HCT116 (cell line): ENCODE measurements around the gene PHF20. TPM values are rescaled to one million over a fixed set of nuclear protein-coding genes. Genes with fewer than 3 reads are reported as not detected.

Experiments used
- ATAC-seq: fragments of 200-7000 bp; cut with Tn5 transposase; 2 replicates; pipeline ENCODE4 v1.9.1; 2020; ENCODE audit warnings: mild to moderate bottlenecking, moderate library complexity
- BruUV-seq: library from RNA; stranded (reverse); fragments of 400-500 nt; replicated peaks from 2 replicates; lab custom pipeline; 2021; lab: Mats Ljungman, UMichigan
- CTCF ChIA-PET: fragments of 300-600 bp; sonication (Branson Sonifier 250); formaldehyde crosslinking; loops from one replicate; lab custom pipeline; 2021; ENCODE audit warnings: antibody characterized with exemption; lab: Charles Lee
- POLR2A ChIA-PET: fragments of 300-600, 350-600 bp; sonication (Branson Sonifier 250); formaldehyde crosslinking; loops from one replicate; lab custom pipeline; 2021; ENCODE audit warnings: antibody characterized with exemption; lab: Charles Lee
- RAD21 ChIA-PET, 2 experiments: fragments of 300-600 bp; sonication (Branson Sonifier 250); formaldehyde crosslinking; loops; one replicate each; lab custom pipeline; 2023; ENCODE audit warnings: low total read pairs in 2 of 2; ENCODE audit not compliant: uncharacterized antibody in 2 of 2, unreplicated experiment in 2 of 2, low non-redundant PET in 1 of 2; lab: Charles Lee
- DNase-seq: peaks from one replicate; pipeline ENCODE4 v3.0.0-alpha.2; 2010; ENCODE audit warnings: low read depth, low spot score
- H2AFZ ChIP-seq: fragments of 200-600 bp; shearing (Covaris generic), sonication (generic); 2 replicates; pipeline ENCODE4 v1.6.1; 2017; ENCODE audit warnings: low read depth, mixed run types, mixed read lengths, antibody characterized with exemption, low read length; ENCODE audit not compliant: poor library complexity, severe bottlenecking
- H3K27ac ChIP-seq: 2 replicates; pipeline ENCODE4 v1.5.1; 2012; ENCODE audit warnings: low read depth, low read length
- H3K27me3 ChIP-seq: fragments of 200-600 bp; sonication (generic); 2 replicates; pipeline ENCODE4 v1.6.1; 2016; ENCODE audit warnings: mixed run types, low read length, mixed read lengths; ENCODE audit not compliant: insufficient read depth
- H3K36me3 ChIP-seq, 2 experiments: fragments of 200-500 bp in 1 of 2; fragments of 200-600 bp in 1 of 2; sonication (Bioruptor generic) in 1 of 2; sonication (generic) in 1 of 2; 2 replicates each; pipeline versions ENCODE4 v1.5.1 to v1.6.1; 2014 to 2016; ENCODE audit warnings: low read length in 2 of 2, inconsistent platforms in 1 of 2, mixed read lengths in 1 of 2, mixed run types in 1 of 2; ENCODE audit not compliant: insufficient read depth in 2 of 2, control insufficient read depth in 1 of 2
- H3K4me1 ChIP-seq, 2 experiments: fragments of 200-600 bp in 1 of 2; sonication (generic) in 1 of 2; 2 replicates each; pipeline versions ENCODE4 v1.5.1 to v1.6.1; 2012 to 2017; ENCODE audit warnings: low read length in 2 of 2, inconsistent platforms in 1 of 2, mild to moderate bottlenecking in 1 of 2, mixed read lengths in 1 of 2, mixed run types in 1 of 2, moderate library complexity in 1 of 2; ENCODE audit not compliant: insufficient read depth in 2 of 2, control insufficient read depth in 1 of 2
- H3K4me2 ChIP-seq: fragments of 200-600 bp; sonication (generic); 2 replicates; pipeline ENCODE4 v1.6.1; 2017; ENCODE audit warnings: mixed run types, low read length, mixed read lengths
- H3K4me3 ChIP-seq, 2 experiments: fragments of 200-600 bp in 1 of 2; sonication (generic) in 1 of 2; replicated peaks in 1 of 2; 2 replicates each; pipeline ENCODE4 v1.5.1; 2011 to 2016; ENCODE audit warnings: low read length in 2 of 2, control low read depth in 1 of 2, low read depth in 1 of 2, mild to moderate bottlenecking in 1 of 2, mixed read lengths in 1 of 2, mixed run types in 1 of 2
- H3K79me2 ChIP-seq: fragments of 200-600 bp; sonication (generic); 2 replicates; pipeline ENCODE4 v1.6.1; 2017; ENCODE audit warnings: mild to moderate bottlenecking, mixed run types, low read length, moderate library complexity, mixed read lengths; ENCODE audit not compliant: insufficient read depth
- H3K9ac ChIP-seq: fragments of 200-600 bp; sonication (generic); 2 replicates; pipeline ENCODE4 v1.6.1; 2016; ENCODE audit warnings: low read length, mixed read lengths
- H3K9me2 ChIP-seq: fragments of 200-600 bp; sonication (generic), shearing (Covaris generic); 2 replicates; pipeline ENCODE4 v1.6.1; 2017; ENCODE audit warnings: mixed run types, mild to moderate bottlenecking, moderate library complexity; ENCODE audit not compliant: insufficient read depth
- H3K9me3 ChIP-seq, 2 experiments: fragments of 200-500 bp in 1 of 2; fragments of 200-600 bp in 1 of 2; sonication (Bioruptor generic) in 1 of 2; sonication (generic) in 1 of 2; 2 replicates each; pipeline ENCODE4 v1.6.1; 2014 to 2017; ENCODE audit warnings: low read length in 2 of 2, mixed read lengths in 2 of 2, inconsistent platforms in 1 of 2, low read depth in 1 of 2, mild to moderate bottlenecking in 1 of 2, mixed run types in 1 of 2, moderate library complexity in 1 of 2; ENCODE audit not compliant: control insufficient read depth in 1 of 2, insufficient read depth in 1 of 2
- H4K20me1 ChIP-seq: fragments of 200-600 bp; sonication (generic), shearing (Covaris generic); 2 replicates; pipeline ENCODE4 v1.6.1; 2017; ENCODE audit warnings: mixed run types, mild to moderate bottlenecking, moderate library complexity; ENCODE audit not compliant: insufficient read depth
- ELF1 ChIP-seq: IDR thresholded peaks from 2 replicates; pipeline ENCODE4 v1.6.1; 2012; ENCODE audit warnings: low read depth, borderline replicate concordance
- EZH2 ChIP-seq: fragments of 200-600 bp; sonication (generic); IDR thresholded peaks from 2 replicates; pipeline ENCODE4 v1.6.1; 2017; ENCODE audit warnings: antibody characterized with exemption, mixed run types
- JUND ChIP-seq: IDR thresholded peaks from 2 replicates; pipeline ENCODE4 v1.6.1; 2012
- POLR2A ChIP-seq: IDR thresholded peaks from 2 replicates; pipeline ENCODE4 v1.7.0; 2011; ENCODE audit warnings: borderline replicate concordance; ENCODE audit not compliant: insufficient read depth, insufficient read length; ENCODE audit errors: extremely low read depth
- RAD21 ChIP-seq: IDR thresholded peaks from 2 replicates; pipeline ENCODE4 v1.6.1; 2012; ENCODE audit warnings: low read depth, mild to moderate bottlenecking
- SRF ChIP-seq: IDR thresholded peaks from 2 replicates; pipeline ENCODE4 v1.6.1; 2012; ENCODE audit warnings: low read depth
- ZNF274 ChIP-seq: fragments of 200-500 bp; sonication (Bioruptor generic); IDR thresholded peaks from 2 replicates; pipeline ENCODE4 v1.6.1; 2014; ENCODE audit warnings: mild to moderate bottlenecking, low read depth, low read length, inconsistent platforms
- intact Hi-C: fragments of 100-400 bp; cut with micrococcal nuclease; formaldehyde crosslinking; loops from 2 replicates; pipeline ENCODE4 v1.10.0; 2022
- total RNA-seq: library from RNA; stranded (reverse); gene quantifications from one replicate; pipeline ENCODE4 v1.2.1, GENCODE V29; 2021; ENCODE audit not compliant: unreplicated experiment
- TF ChIP-seq, protein P1 (sequence below), 3 experiments: fragments of 200-600 bp in 1 of 3; sonication (generic) in 1 of 3; IDR thresholded peaks in 2 of 3; conservative IDR thresholded peaks in 1 of 3; 2 replicates each; pipeline ENCODE4 v1.5.1; 2012 to 2017; ENCODE audit warnings: low read depth in 2 of 3, low read length in 2 of 3, antibody characterized with exemption in 1 of 3, borderline replicate concordance in 1 of 3, control low read depth in 1 of 3, mild to moderate bottlenecking in 1 of 3, mixed read lengths in 1 of 3, mixed run types in 1 of 3, moderate library complexity in 1 of 3; ENCODE audit not compliant: insufficient read depth in 1 of 3
- TF ChIP-seq, protein P2 (sequence below): IDR thresholded peaks from 2 replicates; pipeline ENCODE4 v1.6.1; 2011; ENCODE audit warnings: mild to moderate bottlenecking, low read length, moderate library complexity; ENCODE audit not compliant: insufficient replicate concordance; ENCODE audit errors: extremely low read depth

Gene PHF20
- total RNA-seq, 1 experiment from 2014 or later: 40.8 TPM

DNA sequence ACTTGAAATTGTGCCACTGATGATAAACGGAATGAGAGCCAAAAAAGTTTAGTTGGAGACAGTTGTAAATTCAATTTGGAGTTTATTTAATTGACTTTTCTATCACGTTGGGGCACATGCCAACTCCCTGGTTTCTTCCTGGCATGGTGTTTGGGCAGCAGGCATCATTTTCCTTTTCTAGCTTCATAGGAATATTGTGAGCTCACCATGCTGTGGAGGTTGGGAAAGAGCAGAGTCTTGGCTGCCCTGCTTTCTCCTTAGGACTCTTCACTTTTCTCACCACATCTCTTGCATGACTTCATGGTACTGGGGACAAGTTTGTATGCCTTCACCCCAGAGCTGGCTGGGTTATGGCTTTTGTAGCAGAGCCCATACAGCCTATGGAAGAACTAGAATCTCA lies 176.1 kb downstream of the PHF20 start:
- ChIA-PET RAD21 (interaction anchor here (0.6 kb wide), 2 partner anchors 14 to 467 kb away, joined by 3 read pairs; no protein-coding TSS in a partner anchor), POLR2A (no interaction called here), CTCF (interaction anchor here (0.6 to 2.5 kb wide), 11 partner anchors 10 to 435 kb away, joined by 3 to 9 read pairs (median 4); partner anchors contain the start of gene RBM39)
- no TSS peak for BruUV-seq
- H3K27ac ChIP-seq: no peak overlapping the region
- no peaks in the 10 kb centered on the region for H3K36me3 ChIP-seq
- no peak overlapping the region for H3K4me3 ChIP-seq
- H3K9me3 ChIP-seq: no peaks in the 10 kb centered on the region
- H3K4me1 ChIP-seq: peaks cover 6 to 9% of the 10 kb centered on the region in 2 experiments; a peak in 3 of 4 replicates
- H3K27me3 ChIP-seq: no peaks in the 10 kb centered on the region
- TF ChIP-seq SRF: no peak
- TF ChIP-seq EZH2: no peak
- TF ChIP-seq, protein P1, sequence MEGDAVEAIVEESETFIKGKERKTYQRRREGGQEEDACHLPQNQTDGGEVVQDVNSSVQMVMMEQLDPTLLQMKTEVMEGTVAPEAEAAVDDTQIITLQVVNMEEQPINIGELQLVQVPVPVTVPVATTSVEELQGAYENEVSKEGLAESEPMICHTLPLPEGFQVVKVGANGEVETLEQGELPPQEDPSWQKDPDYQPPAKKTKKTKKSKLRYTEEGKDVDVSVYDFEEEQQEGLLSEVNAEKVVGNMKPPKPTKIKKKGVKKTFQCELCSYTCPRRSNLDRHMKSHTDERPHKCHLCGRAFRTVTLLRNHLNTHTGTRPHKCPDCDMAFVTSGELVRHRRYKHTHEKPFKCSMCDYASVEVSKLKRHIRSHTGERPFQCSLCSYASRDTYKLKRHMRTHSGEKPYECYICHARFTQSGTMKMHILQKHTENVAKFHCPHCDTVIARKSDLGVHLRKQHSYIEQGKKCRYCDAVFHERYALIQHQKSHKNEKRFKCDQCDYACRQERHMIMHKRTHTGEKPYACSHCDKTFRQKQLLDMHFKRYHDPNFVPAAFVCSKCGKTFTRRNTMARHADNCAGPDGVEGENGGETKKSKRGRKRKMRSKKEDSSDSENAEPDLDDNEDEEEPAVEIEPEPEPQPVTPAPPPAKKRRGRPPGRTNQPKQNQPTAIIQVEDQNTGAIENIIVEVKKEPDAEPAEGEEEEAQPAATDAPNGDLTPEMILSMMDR (IDR thresholded peaks at IDR 0.05 in 2 of 3, conservative IDR thresholded peaks at IDR 0.05 in 1 of 3; ENCODE audit: borderline replicate concordance in 1 of 3, insufficient read depth in 1 of 3, low read depth in 2 of 3, low read length in 2 of 3): no peak
- no peak for TF ChIP-seq ZNF274
- no peak for TF ChIP-seq RAD21
- TF ChIP-seq JUND: no peak
- TF ChIP-seq, protein P2, sequence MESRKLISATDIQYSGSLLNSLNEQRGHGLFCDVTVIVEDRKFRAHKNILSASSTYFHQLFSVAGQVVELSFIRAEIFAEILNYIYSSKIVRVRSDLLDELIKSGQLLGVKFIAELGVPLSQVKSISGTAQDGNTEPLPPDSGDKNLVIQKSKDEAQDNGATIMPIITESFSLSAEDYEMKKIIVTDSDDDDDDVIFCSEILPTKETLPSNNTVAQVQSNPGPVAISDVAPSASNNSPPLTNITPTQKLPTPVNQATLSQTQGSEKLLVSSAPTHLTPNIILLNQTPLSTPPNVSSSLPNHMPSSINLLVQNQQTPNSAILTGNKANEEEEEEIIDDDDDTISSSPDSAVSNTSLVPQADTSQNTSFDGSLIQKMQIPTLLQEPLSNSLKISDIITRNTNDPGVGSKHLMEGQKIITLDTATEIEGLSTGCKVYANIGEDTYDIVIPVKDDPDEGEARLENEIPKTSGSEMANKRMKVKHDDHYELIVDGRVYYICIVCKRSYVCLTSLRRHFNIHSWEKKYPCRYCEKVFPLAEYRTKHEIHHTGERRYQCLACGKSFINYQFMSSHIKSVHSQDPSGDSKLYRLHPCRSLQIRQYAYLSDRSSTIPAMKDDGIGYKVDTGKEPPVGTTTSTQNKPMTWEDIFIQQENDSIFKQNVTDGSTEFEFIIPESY: no peak
- no peak for TF ChIP-seq ELF1
- TF ChIP-seq POLR2A: no peak
- no peaks in the 10 kb centered on the region for H3K9me2 ChIP-seq
- ATAC-seq (no peak), DNase-seq (no peak)
- H4K20me1 ChIP-seq: no peaks in the 10 kb centered on the region
- no peak overlapping the region for H3K9ac ChIP-seq
- H3K79me2 ChIP-seq: peaks cover 9% of the 10 kb centered on the region
- H2AFZ ChIP-seq: no peak overlapping the region
- no peak overlapping the region for H3K4me2 ChIP-seq
- intact Hi-C loops: no loop called here
